Neural progenitor cell (in vitro differentiated cells): Measurements from ENCODE around the gene CTNNA1.

Experiments used
- EZH2 ChIP-seq: fragments of 200-600 bp; sonication (generic); IDR thresholded peaks from 2 replicates; pipeline ENCODE4 v1.6.1; 2017; ENCODE audit warnings: antibody characterized with exemption, mild to moderate bottlenecking, moderate library complexity
- EZH2phosphoT487 ChIP-seq: fragments of 200-600 bp; sonication (generic); IDR thresholded peaks from 2 replicates; pipeline ENCODE4 v1.6.1; 2017; ENCODE audit warnings: antibody characterized with exemption
- TF ChIP-seq, protein P1 (sequence below): fragments of 200-600 bp; sonication (generic); IDR thresholded peaks from 2 replicates; pipeline ENCODE4 v1.5.1; 2017; ENCODE audit warnings: antibody characterized with exemption, mild to moderate bottlenecking

DNA sequence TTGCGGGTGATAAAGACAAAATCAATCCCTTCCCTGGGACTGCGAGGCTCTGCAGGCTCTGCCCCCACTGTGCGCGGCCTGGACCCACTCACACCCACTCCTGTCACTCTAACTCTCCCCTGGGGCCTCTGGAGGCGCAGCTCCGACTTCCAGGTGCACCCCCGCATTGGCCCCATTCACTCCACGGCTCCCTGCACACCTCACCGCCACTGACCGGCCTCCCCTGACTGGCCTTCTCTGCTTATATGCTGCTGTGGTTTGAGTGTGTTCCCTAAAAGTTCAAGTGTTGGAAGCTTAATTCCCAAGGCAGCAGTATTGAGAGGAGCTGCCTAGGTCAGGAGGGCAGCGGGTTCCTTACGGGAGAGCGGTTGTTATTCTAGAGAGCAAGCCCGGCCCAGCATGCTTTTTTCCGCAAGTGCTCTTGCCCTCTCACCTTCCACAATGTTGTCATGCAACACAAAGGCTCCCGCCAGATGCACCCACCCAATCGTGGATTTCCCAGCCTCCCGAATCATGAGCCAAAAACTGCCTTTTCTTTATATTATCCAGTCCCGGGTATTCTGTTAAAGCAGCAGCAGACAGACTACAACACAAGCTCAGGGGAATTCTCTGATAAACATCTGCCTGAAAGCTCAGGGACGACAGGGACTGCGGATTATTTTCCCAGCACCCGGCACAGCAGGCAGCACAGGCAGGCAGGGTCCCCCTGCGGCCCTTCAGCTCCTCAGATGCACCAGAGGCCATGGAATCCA is 195.4 kb downstream of the CTNNA1 start:
- TF ChIP-seq EZH2phosphoT487 (no peak), EZH2 (no peak)
- TF ChIP-seq, protein P1, sequence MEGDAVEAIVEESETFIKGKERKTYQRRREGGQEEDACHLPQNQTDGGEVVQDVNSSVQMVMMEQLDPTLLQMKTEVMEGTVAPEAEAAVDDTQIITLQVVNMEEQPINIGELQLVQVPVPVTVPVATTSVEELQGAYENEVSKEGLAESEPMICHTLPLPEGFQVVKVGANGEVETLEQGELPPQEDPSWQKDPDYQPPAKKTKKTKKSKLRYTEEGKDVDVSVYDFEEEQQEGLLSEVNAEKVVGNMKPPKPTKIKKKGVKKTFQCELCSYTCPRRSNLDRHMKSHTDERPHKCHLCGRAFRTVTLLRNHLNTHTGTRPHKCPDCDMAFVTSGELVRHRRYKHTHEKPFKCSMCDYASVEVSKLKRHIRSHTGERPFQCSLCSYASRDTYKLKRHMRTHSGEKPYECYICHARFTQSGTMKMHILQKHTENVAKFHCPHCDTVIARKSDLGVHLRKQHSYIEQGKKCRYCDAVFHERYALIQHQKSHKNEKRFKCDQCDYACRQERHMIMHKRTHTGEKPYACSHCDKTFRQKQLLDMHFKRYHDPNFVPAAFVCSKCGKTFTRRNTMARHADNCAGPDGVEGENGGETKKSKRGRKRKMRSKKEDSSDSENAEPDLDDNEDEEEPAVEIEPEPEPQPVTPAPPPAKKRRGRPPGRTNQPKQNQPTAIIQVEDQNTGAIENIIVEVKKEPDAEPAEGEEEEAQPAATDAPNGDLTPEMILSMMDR: no peak
